Activated B cell treated with CpG ODN at 0.5 μM for 24 hours (primary cell): ENCODE data around the gene SP140. TPM values are rescaled to one million over a fixed set of nuclear protein-coding genes. Genes with fewer than 3 reads are reported as not detected.

Source experiments
- ATAC-seq: fragments of 200-7000 bp; cut with Tn5 transposase; one replicate; pipeline ENCODE4 v1.10.0; 2021; ENCODE audit warnings: low read depth, mild to moderate bottlenecking, moderate library complexity
- CTCF ChIA-PET: fragments of 350-600 bp; sonication (Branson Sonifier 250); formaldehyde crosslinking; loops from one replicate; lab custom pipeline; 2021; ENCODE audit warnings: antibody characterized with exemption; lab: Charles Lee
- POLR2A ChIA-PET: fragments of 350-600 bp; sonication (Branson Sonifier 250); formaldehyde crosslinking; loops from one replicate; lab custom pipeline; 2021; ENCODE audit warnings: antibody characterized with exemption; lab: Charles Lee
- DNase-seq: peaks from one replicate; pipeline ENCODE4 v3.0.0; 2022
- H3K27ac Mint-ChIP-seq: one replicate; pipeline ENCODE4 v1.8.0; 2020; ENCODE audit warnings: mixed read lengths
- H3K27me3 Mint-ChIP-seq: one replicate; pipeline ENCODE4 v1.8.0; 2021; ENCODE audit warnings: mixed read lengths
- H3K36me3 Mint-ChIP-seq: one replicate; pipeline ENCODE4 v1.8.0; 2021; ENCODE audit warnings: low read depth, mixed read lengths
- H3K4me1 Mint-ChIP-seq: one replicate; pipeline ENCODE4 v1.8.0; 2021; ENCODE audit warnings: mixed read lengths
- H3K4me3 Mint-ChIP-seq: one replicate; pipeline ENCODE4 v1.8.0; 2020; ENCODE audit warnings: mild to moderate bottlenecking, mixed read lengths
- H3K9me3 Mint-ChIP-seq: one replicate; pipeline ENCODE4 v1.8.0; 2020; ENCODE audit warnings: mixed read lengths
- CTCF ChIP-seq: fragments of 200-600 bp; IDR thresholded peaks from one replicate; pipeline ENCODE4 v1.8.0; 2022; ENCODE audit warnings: antibody characterized with exemption, mild to moderate bottlenecking
- intact Hi-C: fragments of 100-400 bp; cut with micrococcal nuclease; formaldehyde crosslinking; loops from one replicate; pipeline ENCODE4 v1.15.1; 2024
- total RNA-seq: library from RNA; stranded (reverse); gene quantifications from 2 replicates; pipeline ENCODE4 v1.2.3, GENCODE V29; 2022

Gene SP140
- total RNA-seq, 1 donor from 2014 or later, result 330 TPM

GRCh38 chr2:230325316-230326243 is 100.0 kb downstream of the SP140 start:
- no peaks in the 10 kb centered on the region for H3K9me3 Mint-ChIP-seq
- H3K4me3 Mint-ChIP-seq, result peak overlapping the region; percentile 32
- ATAC-seq, result no peak
- H3K27me3 Mint-ChIP-seq, result no peaks in the 10 kb centered on the region
- POLR2A ChIA-PET, result interaction anchor here (0.6 to 0.7 kb wide), 2 partner anchors 15 to 125 kb away, joined by 3 read pairs; no protein-coding TSS in a partner anchor
- intact Hi-C loops, result loop anchor here (2.0 kb wide), 2 partner anchors 85 to 387 kb away; partner anchors contain the start of gene CAB39
- no peak for TF ChIP-seq CTCF
- CTCF ChIA-PET, result no interaction called here
- H3K4me1 Mint-ChIP-seq, result peaks cover 80% of the 10 kb centered on the region
- peaks cover 37% of the 10 kb centered on the region for H3K36me3 Mint-ChIP-seq
- DNase-seq, result no peak
- H3K27ac Mint-ChIP-seq, result peak overlapping the region; percentile 69

GRCh38 chr2:230326453-230327417 is 101.2 kb downstream of the SP140 start, which contains the start of gene SP140L:
Gene SP140L (plus strand): TSS chr2:230327193. CDS start chr2:230327270, 77 bp downstream.
- H3K36me3 Mint-ChIP-seq, result peaks cover 44% of the 10 kb centered on the region
- peak; percentile 95 for ATAC-seq
- H3K9me3 Mint-ChIP-seq, result no peaks in the 10 kb centered on the region
- no peaks in the 10 kb centered on the region for H3K27me3 Mint-ChIP-seq
- H3K4me1 Mint-ChIP-seq, result peaks cover 79% of the 10 kb centered on the region
- CTCF ChIA-PET, result interaction anchor here (0.5 to 1.4 kb wide), 5 partner anchors 8 to 284 kb away, joined by 3 to 6 read pairs (median 3); no protein-coding TSS in a partner anchor
- peak within 1 kb of the TSS; percentile 99 for H3K27ac Mint-ChIP-seq
- POLR2A ChIA-PET, result interaction anchor here (0.7 to 3.7 kb wide), 23 partner anchors 9 to 284 kb away, joined by 3 to 36 read pairs (median 6); partner anchors contain the start of genes SP100, SP110 and SP140
- TF ChIP-seq CTCF, result no peak
- peak within 1 kb of the TSS; percentile 96 for H3K4me3 Mint-ChIP-seq
- intact Hi-C loops, result loop anchor here (1.0 to 2.0 kb wide), 3 partner anchors 7 to 386 kb away; partner anchors contain the start of gene CAB39
- peak; percentile 60 for DNase-seq

- Mint-ChIP-seq H3K4me3 (peak overlapping the region; percentile 96), H3K4me1 (peaks cover 77% of the 10 kb centered on the region), H3K27me3 (no peaks in the 10 kb centered on the region), H3K9me3 (no peaks in the 10 kb centered on the region), H3K36me3 (peaks cover 52% of the 10 kb centered on the region), H3K27ac (peak overlapping the region; percentile 99)
- CTCF ChIA-PET, result interaction anchor here (0.5 to 1.4 kb wide), 5 partner anchors 9 to 283 kb away, joined by 3 to 6 read pairs (median 3); no protein-coding TSS in a partner anchor
- POLR2A ChIA-PET, result interaction anchor here (0.7 to 3.7 kb wide), 23 partner anchors 9 to 287 kb away, joined by 3 to 36 read pairs (median 6); partner anchors contain the start of genes SP100, SP110 and SP140
- intact Hi-C loops, result loop anchor here (1.0 to 2.0 kb wide), 3 partner anchors 8 to 385 kb away; partner anchors contain the start of gene CAB39
- peak; percentile 56 for ATAC-seq
- TF ChIP-seq CTCF, result no peak
- no peak for DNase-seq
Observed at GRCh38 chr2:230327418-230328154, 102.0 kb downstream of the SP140 start.

- peaks cover 75% of the 10 kb centered on the region for H3K4me1 Mint-ChIP-seq
- H3K27me3 Mint-ChIP-seq, result no peaks in the 10 kb centered on the region
- H3K27ac Mint-ChIP-seq, result peak overlapping the region; percentile 99
- intact Hi-C loops, result no loop called here
- ATAC-seq (no peak), DNase-seq (no peak)
- TF ChIP-seq CTCF, result no peak
- H3K4me3 Mint-ChIP-seq, result peak overlapping the region; percentile 67
- H3K9me3 Mint-ChIP-seq, result no peaks in the 10 kb centered on the region
- ChIA-PET POLR2A (interaction anchor here (1.0 to 3.7 kb wide), 13 partner anchors 8 to 287 kb away, joined by 3 to 36 read pairs (median 7); partner anchors contain the start of genes SP100 and SP140), CTCF (interaction anchor here (1.1 to 1.3 kb wide), 2 partner anchors 125 to 261 kb away, joined by 3 to 6 read pairs; no protein-coding TSS in a partner anchor)
- H3K36me3 Mint-ChIP-seq, result peaks cover 58% of the 10 kb centered on the region
Observed at GRCh38 chr2:230328155-230328458, 102.6 kb downstream of the SP140 start.
